SK-N-SH (cell line): ENCODE data around the gene COLEC11.

Experiments used
- CTCF ChIP-seq: fragments of 200-600 bp; sonication (generic); IDR thresholded peaks from 2 replicates; pipeline ENCODE4 v1.6.1; 2017; ENCODE audit warnings: antibody characterized with exemption, mild to moderate bottlenecking, moderate library complexity
- MAX ChIP-seq: IDR thresholded peaks from 2 replicates; pipeline ENCODE4 v1.4.0; 2012; ENCODE audit warnings: low read depth
- RFX5 ChIP-seq: IDR thresholded peaks from 2 replicates; pipeline ENCODE4 v1.6.1; 2012; ENCODE audit warnings: mild to moderate bottlenecking, improper control_type of control experiment, low read length

GRCh38 chr2:3565117-3565516 is 29.8 kb upstream of the COLEC11 start:
- TF ChIP-seq CTCF, result no peak
- TF ChIP-seq RFX5, result no peak
- TF ChIP-seq MAX, result no peak
